SK-N-SH (cell line): ENCODE results near the gene CHST3. TPM values are rescaled to one million over a fixed set of nuclear protein-coding genes. Genes with fewer than 3 reads are reported as not detected.

Experiments used
- CTCF ChIA-PET: fragments of 300-600, 350-600 bp; formaldehyde crosslinking; extraction: SDS; loops from one replicate; lab custom pipeline; 2021; lab: Yijun Ruan, JAX
- POLR2A ChIA-PET: fragments of 350-600 bp; sonication (Branson Sonifier 250); formaldehyde crosslinking; extraction: SDS; loops from one replicate; lab custom pipeline; 2020; ENCODE audit warnings: antibody characterized with exemption, inconsistent platforms; lab: Yijun Ruan, JAX
- DNase-seq: peaks from one replicate; pipeline ENCODE4 v3.0.0; 2012
- H2AFZ ChIP-seq: fragments of 200-600 bp; sonication (generic); 2 replicates; pipeline ENCODE4 v1.8.1; 2016; ENCODE audit warnings: antibody characterized with exemption, mild to moderate bottlenecking, low read depth
- H3F3A ChIP-seq: fragments of 200-600 bp; sonication (generic); replicated peaks from 2 replicates; pipeline ENCODE3; 2016; ENCODE audit warnings: antibody characterized with exemption, mild to moderate bottlenecking; ENCODE audit not compliant: insufficient read depth
- H3K27ac ChIP-seq, 2 experiments: fragments of 200-500 bp in 1 of 2; fragments of 200-600 bp in 1 of 2; sonication (Bioruptor generic) in 1 of 2; sonication (generic), shearing (Covaris generic) in 1 of 2; 2 replicates each; pipeline versions ENCODE4 v1.5.1 to v1.6.1; 2014 to 2016; ENCODE audit warnings: low read depth in 2 of 2, inconsistent platforms in 1 of 2, low read length in 1 of 2, mild to moderate bottlenecking in 1 of 2, mixed read lengths in 1 of 2
- H3K27me3 ChIP-seq: fragments of 200-600 bp; sonication (generic), shearing (Covaris generic); 2 replicates; pipeline ENCODE4 v1.6.1; 2016; ENCODE audit warnings: mixed run types; ENCODE audit not compliant: insufficient read depth
- H3K36me3 ChIP-seq, 2 experiments: fragments of 200-500 bp in 1 of 2; fragments of 200-600 bp in 1 of 2; sonication (Bioruptor generic) in 1 of 2; sonication (generic) in 1 of 2; replicated peaks in 1 of 2; 2 replicates each; pipeline versions ENCODE3 to v1.5.1; 2014 to 2016; ENCODE audit warnings: low read length in 1 of 2, mild to moderate bottlenecking in 1 of 2; ENCODE audit not compliant: insufficient read depth in 2 of 2, control insufficient read depth in 1 of 2
- H3K4me1 ChIP-seq, 2 experiments: fragments of 200-500 bp in 1 of 2; fragments of 200-600 bp in 1 of 2; sonication (Bioruptor generic) in 1 of 2; sonication (generic), shearing (Covaris generic) in 1 of 2; 2 replicates each; pipeline versions ENCODE4 v1.5.1 to v1.6.1; 2014 to 2016; ENCODE audit warnings: low read depth in 1 of 2, low read length in 1 of 2, mixed run types in 1 of 2; ENCODE audit not compliant: insufficient read depth in 2 of 2, control insufficient read depth in 1 of 2
- H3K4me2 ChIP-seq: fragments of 200-600 bp; sonication (generic), shearing (Covaris generic); 2 replicates; pipeline ENCODE4 v1.6.1; 2017; ENCODE audit warnings: mixed run types
- H3K4me3 ChIP-seq, 2 experiments: fragments of 200-500 bp in 1 of 2; fragments of 200-600 bp in 1 of 2; sonication (Bioruptor generic) in 1 of 2; sonication (generic), shearing (Covaris generic) in 1 of 2; 2 replicates each; pipeline versions ENCODE4 v1.5.1 to v1.8.1; 2014 to 2016; ENCODE audit warnings: low read depth in 2 of 2, inconsistent platforms in 1 of 2, low read length in 1 of 2, mild to moderate bottlenecking in 1 of 2, mixed read lengths in 1 of 2, moderate library complexity in 1 of 2
- H3K79me2 ChIP-seq: fragments of 200-600 bp; sonication (generic); 2 replicates; pipeline ENCODE4 v1.8.1; 2017; ENCODE audit warnings: mild to moderate bottlenecking; ENCODE audit not compliant: insufficient read depth
- H3K9ac ChIP-seq: fragments of 200-600 bp; sonication (generic); 2 replicates; pipeline ENCODE4 v1.6.1; 2017; ENCODE audit warnings: mixed run types
- H3K9me2 ChIP-seq: fragments of 200-600 bp; sonication (generic); 2 replicates; pipeline ENCODE4 v1.6.1; 2017; ENCODE audit warnings: mixed run types
- H3K9me3 ChIP-seq: fragments of 200-600 bp; sonication (generic); 2 replicates; pipeline ENCODE4 v1.6.1; 2017; ENCODE audit warnings: mixed run types, mild to moderate bottlenecking, moderate library complexity
- H4K20me1 ChIP-seq: fragments of 200-600 bp; sonication (generic); 2 replicates; pipeline ENCODE4 v1.6.1; 2017; ENCODE audit warnings: mild to moderate bottlenecking, mixed run types; ENCODE audit not compliant: insufficient read depth
- RFX5 ChIP-seq: IDR thresholded peaks from 2 replicates; pipeline ENCODE4 v1.6.1; 2012; ENCODE audit warnings: mild to moderate bottlenecking, improper control_type of control experiment, low read length
- WGBS: methylation state at CpG from one replicate; pipeline ENCODE4 v1.1.6; 2017; ENCODE audit warnings: low lambda C conversion rate; 5-methylcytosine and 5-hydroxymethylcytosine counted together
- polyA plus RNA-seq, 3 experiments: library from polyadenylated mRNA; depleted of rRNA; stranded (reverse); fragments of >200 nt; gene quantifications; 2 replicates each; pipeline ENCODE4 v1.2.3, GENCODE V29; 2012

Gene CHST3
- polyA plus RNA-seq, 1 of the 3 experiments (the other 2 are of a cell fraction) = 6.0 TPM

GRCh38 chr10:72062382-72062781, 98.2 kb downstream of the CHST3 start:
- H4K20me1 ChIP-seq = no peaks in the 10 kb centered on the region
- H3K36me3 ChIP-seq = no peaks in the 10 kb centered on the region
- no peak overlapping the region for H3K9ac ChIP-seq
- no peak overlapping the region for H3K4me2 ChIP-seq
- no peaks in the 10 kb centered on the region for H3F3A ChIP-seq
- no peaks in the 10 kb centered on the region for H3K9me2 ChIP-seq
- CTCF ChIA-PET = interaction anchor here (0.7 to 4.5 kb wide), 5 partner anchors 10 to 166 kb away, joined by 3 to 35 read pairs (median 6); no protein-coding TSS in a partner anchor
- H3K4me1 ChIP-seq = peaks cover 0 to 11% of the 10 kb centered on the region in 2 experiments; a peak in 1 of 4 replicates
- no peaks in the 10 kb centered on the region for H3K9me3 ChIP-seq
- no peak for DNase-seq
- no peaks in the 10 kb centered on the region for H3K79me2 ChIP-seq
- POLR2A ChIA-PET = no interaction called here
- H3K4me3 ChIP-seq = no peak overlapping the region
- H2AFZ ChIP-seq = no peak overlapping the region
- WGBS = 90% methylated on average over 10 of the region's 10 CpGs
- H3K27ac ChIP-seq = no peak overlapping the region
- no peaks in the 10 kb centered on the region for H3K27me3 ChIP-seq
- TF ChIP-seq RFX5 = no peak
- TF ChIP-seq, all 33 proteins: peak for 0

Other genes starting within 250 kb of the CHST3 start
- gene C10orf105, start 244.6 kb upstream of the CHST3 start, polyA plus RNA-seq (2012; rRNA removed) = not detected in 2 replicates
- 8.7 and 11.3 TPM in 2 replicates for gene VSIR, start 190.9 kb upstream of the CHST3 start, polyA plus RNA-seq (2012; rRNA removed)
- gene PSAP, start 113.1 kb upstream of the CHST3 start, polyA plus RNA-seq (2012; rRNA removed) = 1,647 and 1,947 TPM in 2 replicates
- gene SPOCK2, start 124.2 kb downstream of the CHST3 start, polyA plus RNA-seq (2012; rRNA removed) = 0.18 and 0.63 TPM in 2 replicates